Measurements from ENCODE around the gene CDIP1.

CDIP1 gene

GRCh38 chr16:4537376-4538343, 913 bp downstream of the CDIP1 start:
- DNase-seq, result no peak

DNA sequence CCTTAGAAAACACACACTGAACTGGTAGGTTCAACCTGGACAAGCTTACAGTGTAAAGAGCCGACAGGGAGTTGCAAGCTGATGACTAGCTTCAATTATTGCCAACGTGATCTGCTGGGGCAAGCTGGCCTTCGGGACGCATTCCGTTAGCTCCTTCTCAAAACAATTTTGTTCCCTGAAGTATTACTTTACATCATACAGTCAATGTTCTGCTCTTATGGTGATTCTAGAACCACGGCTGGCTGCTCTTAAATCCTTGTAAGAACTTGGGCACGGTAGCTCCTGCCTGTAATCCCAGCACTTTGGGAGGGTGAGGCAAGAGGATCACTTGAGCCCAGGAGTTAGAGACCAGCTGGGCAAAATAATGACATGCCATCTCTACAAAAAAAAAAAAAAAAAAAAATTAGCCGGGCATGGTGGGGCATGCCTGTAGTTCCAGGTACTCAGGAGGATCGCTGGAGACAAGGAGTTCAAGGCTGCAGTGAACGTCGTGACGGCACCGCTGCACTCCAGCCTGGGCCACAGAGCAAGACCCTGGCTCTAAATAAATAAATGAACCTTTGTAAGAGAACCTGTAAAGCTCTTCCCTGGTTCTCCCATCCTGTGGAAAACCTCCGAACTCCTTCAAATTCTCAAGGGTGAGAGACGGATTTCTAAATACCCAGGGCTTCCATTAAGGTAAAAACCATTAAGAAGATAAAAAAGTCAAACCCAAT, 2.0 kb downstream of the CDIP1 start:
- no peak for DNase-seq

DNA sequence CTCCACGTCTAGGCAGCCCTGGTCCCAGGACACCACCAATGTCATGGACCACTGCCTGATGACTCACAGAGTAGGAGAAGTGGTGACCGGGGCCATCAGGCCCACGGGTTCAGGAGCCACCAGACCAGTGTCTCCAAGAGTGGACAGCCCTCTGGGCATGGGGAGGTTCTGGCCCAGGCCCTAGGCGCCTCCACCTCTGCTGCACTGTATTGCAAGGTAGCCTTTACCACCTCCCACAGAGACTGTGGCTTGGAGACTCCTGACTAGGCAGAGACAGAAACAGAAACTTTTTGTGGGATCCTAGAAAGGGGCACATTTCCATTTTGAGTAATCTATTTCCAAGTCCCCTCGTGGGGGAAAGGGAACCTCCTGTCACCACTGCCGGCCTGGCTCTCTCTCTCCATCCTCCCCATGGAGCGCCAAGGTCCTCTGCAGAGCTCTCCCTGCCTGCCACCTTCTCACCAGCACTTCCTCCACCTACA, 2.9 kb downstream of the CDIP1 start:
- no peak for DNase-seq

DNA sequence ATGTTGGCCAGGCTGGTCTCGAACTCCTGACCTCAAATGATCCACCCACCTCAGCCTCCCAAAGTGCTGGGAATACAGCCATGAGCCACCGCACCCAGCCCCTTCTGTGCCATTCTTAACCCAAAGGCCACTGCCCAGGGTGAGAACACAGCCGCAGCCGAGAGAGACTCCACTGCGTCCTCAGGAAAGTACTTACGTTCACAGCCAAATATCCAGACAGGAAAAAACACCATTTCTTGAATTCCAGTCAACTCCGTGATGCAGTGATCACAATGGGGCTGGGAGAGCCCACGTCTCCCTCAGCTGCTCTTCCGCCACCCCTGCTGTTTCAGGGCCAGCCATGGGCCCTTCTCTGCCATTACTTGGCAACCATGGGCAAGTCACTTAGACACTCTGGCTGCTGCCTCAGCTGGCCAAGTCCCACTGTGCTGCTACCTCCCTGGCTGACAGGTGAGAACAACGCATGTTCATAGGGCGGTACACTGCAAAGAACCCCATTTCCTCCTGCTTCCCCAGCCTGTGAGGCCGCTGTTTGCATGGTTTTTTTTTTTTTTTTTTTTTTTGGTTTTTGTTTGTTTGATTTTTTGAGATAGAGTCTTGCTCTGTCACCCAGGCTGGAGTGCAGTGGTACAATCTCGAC, 4.3 kb downstream of the CDIP1 start:
- DNase-seq, result no peak

- DNase-seq, result no peak
These were observed 5.1 kb downstream of the CDIP1 start for GRCh38 chr16:4533490-4533889.

DNA sequence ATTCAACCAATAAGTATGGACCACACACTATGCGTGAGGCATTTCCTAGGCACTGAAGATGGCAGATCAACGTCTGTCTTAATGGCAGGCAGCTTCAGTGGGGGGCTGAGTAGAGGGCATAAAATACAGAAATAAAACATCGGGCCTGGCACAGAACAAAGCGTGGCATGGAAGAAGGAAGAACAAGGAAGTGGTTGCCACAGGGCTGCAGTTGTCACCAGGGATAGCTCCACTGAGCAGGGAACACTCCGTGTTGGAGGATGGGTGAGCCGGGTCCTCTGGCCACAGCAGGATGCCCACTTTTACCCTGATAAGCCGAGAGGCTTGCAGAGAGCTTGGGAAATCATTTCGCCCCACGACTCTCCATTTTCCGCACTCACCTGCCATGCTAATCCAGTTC, 6.3 kb downstream of the CDIP1 start:
- no peak for DNase-seq

DNA sequence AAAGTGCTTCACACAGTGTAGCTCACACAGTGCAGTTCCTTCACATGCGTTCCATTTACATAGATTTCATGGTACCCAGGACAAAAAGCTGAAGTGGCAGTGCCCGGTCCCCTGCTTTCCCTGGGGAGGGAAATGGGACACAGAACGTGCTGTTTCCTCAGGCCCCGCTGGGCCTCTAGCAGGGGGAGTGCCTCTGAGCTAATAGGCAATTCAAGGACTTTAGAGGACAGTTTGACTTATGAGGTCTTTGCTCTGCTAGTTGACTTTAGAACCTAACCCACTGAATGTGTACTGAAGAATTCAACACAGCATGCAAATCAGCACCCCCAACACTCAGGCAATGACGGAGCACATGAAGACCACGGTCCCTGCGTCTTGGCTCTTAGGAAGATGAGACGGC, 6.8 kb downstream of the CDIP1 start:
- DNase-seq, result no peak

- DNase-seq, result no peak
These were observed 9.2 kb downstream of the CDIP1 start for GRCh38 chr16:4529085-4530060.

GRCh38 chr16:4525634-4526277, 12.8 kb downstream of the CDIP1 start:
- no peak for DNase-seq

GRCh38 chr16:4525069-4525468, 13.5 kb downstream of the CDIP1 start:
- DNase-seq, result no peak

DNA sequence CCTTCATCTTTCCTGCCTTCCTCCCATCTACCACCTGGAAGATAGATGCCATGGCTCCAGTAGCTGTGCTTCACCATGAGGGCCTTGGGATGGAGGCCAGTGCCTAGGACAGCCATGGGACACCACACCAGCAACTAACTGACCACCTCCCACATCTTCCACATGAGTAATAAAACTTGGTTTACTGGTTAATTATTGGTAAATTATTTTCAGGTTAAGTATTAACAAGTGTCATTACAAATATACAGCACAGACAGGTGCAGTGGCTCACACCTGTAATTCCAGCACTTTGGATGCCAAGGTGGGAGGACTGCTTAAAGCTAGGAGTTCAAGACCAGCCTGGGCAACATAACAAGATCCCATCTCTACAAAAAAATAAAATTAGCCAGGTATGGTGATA, 14.0 kb downstream of the CDIP1 start:
- no peak for DNase-seq

DNA sequence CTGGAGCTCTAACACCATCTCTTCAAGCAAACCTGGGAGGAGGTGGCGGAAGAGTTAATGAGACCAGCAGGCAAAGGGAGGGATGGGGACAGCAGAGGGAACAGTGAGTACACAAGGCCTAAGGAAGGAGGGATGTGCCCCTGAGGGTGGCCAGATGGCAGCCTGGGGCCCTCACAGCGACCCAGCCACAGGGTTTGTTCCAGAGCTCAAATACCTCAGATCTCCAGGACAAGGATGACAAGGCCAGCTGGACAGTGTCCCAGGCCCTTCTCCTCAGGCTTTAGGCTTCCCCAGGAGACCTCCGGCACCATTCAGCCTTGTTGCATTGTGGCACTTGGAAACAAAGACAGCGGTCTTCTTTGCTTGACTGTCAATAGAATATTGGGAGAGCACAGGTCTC, 14.9 kb downstream of the CDIP1 start:
- DNase-seq, result no peak

DNA sequence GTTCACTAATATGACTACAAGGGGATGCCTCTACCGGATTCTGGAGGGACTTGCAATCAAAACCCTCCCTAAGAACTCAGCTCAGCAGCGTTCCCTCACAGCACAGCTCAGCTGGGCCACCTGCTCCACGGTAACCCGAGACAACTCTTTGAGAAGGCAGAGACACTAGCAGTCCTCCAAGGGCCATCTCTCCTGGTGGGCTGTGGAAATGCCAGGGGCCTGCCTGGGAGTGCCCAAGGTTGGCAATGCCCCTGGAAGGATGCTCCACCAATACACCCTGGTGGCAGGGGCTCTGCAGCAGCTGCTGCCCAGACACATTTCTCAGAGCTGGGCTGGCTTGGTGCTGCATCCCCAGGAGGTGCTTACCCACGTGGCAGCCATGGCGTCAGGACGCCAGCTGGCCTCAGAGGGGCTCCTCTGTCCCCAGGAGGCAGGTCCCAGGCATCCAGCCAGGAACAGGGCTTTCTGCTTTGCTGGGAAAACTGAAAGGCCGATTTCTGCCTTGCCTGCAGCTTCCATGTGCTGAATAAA, 16.5 kb downstream of the CDIP1 start:
- no peak for DNase-seq

- no peak for DNase-seq
These were observed 17.7 kb downstream of the CDIP1 start for GRCh38 chr16:4520913-4521312.

- DNase-seq, result no peak
These were observed 19.1 kb downstream of the CDIP1 start for GRCh38 chr16:4519274-4520058.

GRCh38 chr16:4517812-4518680, 20.5 kb downstream of the CDIP1 start:
- DNase-seq, result no peak

- no peak for DNase-seq
These were observed 22.9 kb downstream of the CDIP1 start for GRCh38 chr16:4515611-4516233.

DNA sequence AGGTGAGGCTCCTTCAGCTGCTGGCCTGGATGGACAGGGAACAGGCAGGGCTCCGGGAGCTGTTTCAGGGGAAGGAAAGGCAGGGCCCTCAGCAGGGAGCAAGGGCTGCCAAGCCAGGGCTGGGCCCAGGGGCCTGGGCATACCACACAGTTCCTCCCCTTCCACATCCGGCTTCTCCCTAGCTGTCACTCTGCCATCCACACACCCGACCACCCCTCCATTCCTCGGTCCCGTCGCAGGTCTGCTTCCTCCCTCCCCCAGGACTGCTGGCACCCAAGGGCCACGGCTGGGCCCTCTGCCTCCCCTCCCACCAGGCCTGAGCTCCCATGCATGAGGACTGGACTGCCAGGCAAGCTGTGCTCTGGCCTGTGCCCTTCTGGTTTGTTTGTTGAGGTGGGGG, 24.0 kb downstream of the CDIP1 start:
- DNase-seq, result no peak

DNA sequence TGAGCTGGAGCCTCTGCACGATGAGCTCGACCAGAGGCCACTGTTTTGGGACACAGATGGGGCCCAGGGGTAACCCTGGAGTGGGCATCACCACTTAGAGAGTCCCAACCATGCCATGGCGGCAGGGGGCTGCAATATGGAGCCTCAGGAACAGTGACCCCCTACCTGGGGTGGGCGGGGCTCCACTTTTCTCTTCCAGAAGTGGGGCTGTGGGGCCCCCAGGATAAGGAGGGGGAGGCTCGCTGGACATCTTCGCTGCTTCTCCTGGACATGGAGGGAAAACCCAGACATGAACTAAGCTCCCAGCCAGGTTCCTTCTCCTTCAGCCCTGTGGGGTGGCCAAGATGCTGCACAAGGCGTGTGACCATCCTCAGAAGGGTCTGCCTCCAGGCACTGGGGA, 24.7 kb downstream of the CDIP1 start:
- DNase-seq, result no peak

Measured in 8988T (cell line).